HG02870 (cell line): ENCODE data around the gene KLHL2.
"Not testable (repeated sequence)": the region's sequence is repeated elsewhere in the genome, so short reads cannot be mapped to it uniquely, and the experiment has no call there.

Source experiments
- ATAC-seq: cut with Tn5 transposase; IDR thresholded peaks from one replicate; pipeline ENCODE4 v1.9.1; 2021; ENCODE audit warnings: mild to moderate bottlenecking, moderate library complexity; ENCODE audit not compliant: unreplicated experiment

Gene KLHL2, protein sequence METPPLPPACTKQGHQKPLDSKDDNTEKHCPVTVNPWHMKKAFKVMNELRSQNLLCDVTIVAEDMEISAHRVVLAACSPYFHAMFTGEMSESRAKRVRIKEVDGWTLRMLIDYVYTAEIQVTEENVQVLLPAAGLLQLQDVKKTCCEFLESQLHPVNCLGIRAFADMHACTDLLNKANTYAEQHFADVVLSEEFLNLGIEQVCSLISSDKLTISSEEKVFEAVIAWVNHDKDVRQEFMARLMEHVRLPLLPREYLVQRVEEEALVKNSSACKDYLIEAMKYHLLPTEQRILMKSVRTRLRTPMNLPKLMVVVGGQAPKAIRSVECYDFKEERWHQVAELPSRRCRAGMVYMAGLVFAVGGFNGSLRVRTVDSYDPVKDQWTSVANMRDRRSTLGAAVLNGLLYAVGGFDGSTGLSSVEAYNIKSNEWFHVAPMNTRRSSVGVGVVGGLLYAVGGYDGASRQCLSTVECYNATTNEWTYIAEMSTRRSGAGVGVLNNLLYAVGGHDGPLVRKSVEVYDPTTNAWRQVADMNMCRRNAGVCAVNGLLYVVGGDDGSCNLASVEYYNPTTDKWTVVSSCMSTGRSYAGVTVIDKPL

DNA sequence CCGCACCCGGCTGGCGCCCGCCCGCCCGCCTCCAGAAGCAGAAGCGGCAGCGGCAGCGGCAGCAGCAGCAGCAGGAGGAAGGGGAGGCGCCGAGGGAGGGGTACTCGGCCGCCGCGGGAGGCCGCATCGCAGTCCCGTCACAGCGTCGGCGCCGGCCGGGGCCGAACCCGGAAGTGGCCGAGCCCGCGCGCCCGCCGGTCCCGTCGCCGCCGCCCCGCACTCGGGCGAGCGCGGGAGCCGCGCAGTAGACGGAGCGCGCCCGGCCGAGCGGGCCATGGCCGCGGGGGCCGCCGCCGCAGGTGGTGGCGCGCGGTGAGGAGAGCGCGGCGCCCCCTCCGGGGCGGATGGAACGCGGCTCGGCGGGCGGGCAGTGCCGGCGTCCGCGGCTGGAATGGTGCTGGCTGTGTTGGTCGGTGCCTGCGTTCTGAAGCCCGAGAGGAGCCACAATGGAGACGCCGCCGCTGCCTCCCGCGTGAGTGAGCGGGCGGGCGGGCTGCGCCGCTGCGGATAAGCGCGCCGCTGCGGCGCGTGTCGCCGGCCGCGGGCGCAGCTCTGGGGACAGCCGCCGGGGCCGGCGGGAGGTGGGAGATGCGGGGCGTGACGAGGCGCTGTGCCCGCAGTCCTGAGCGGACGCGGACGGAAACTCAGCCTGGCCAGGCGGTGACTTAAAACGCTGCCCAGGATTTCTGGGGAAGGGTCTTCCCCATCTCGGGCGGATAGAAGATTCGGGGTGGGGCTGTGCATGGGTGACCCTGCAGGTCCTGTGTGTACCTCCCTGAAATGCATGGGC is at the start of gene KLHL2:
Gene KLHL2 (plus strand): TSS at position 131 of the 790 bp plus-strand sequence. CDS start 316 bp downstream, at position 447.
- peak; percentile 74 for ATAC-seq

GRCh38 chr4:165158762-165159161 is 48.6 kb upstream of the KLHL2 start:
- no peak for ATAC-seq

GRCh38 chr4:165164257-165164656 is 43.1 kb upstream of the KLHL2 start:
- no peak for ATAC-seq

- ATAC-seq: not testable (repeated sequence)
These were observed 40.5 kb upstream of the KLHL2 start for GRCh38 chr4:165166872-165167271.

- ATAC-seq: no peak
These were observed 39.7 kb upstream of the KLHL2 start for GRCh38 chr4:165167650-165168049.

- no peak for ATAC-seq
These were observed 36.5 kb upstream of the KLHL2 start for GRCh38 chr4:165170819-165171218.

DNA sequence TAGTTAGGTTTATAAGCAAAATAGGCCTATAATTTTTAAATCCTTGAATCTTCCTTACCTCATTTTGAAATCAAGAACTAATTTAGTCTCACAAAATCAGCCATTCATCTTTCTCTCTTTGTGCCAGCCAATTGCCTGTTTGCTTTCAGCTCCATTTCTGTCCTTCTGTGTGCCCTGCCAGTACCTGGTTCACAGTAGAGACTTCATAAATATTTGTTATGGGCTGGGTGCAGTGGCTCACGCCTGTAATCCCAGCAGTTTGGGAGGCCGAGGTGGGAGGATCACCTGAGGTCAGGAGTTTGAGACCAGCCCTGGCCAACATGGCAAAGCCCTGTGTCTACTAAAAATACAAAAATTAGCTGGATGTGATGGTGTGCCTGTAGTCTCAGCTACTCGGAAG is 31.9 kb upstream of the KLHL2 start:
- not testable (repeated sequence) for ATAC-seq

DNA sequence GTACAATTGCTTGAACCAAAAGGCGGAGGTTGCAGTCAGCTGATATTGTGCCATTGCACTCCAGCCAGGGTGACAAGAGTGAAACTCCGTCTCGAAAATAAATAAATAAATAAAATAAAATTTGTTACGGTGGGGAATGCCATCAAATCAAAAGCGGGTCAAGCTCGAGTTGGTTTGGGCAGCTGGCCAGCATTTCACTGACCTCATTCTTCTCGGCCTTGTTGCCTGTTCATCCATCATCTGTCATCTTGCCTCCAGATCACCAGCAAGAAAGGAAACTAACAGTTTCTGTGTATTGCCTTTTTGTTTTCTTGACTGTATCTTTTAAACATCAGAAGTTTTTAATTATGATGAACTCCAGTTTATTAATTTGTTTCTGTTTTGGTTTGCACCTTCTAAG is 31.5 kb upstream of the KLHL2 start:
- no peak for ATAC-seq

GRCh38 chr4:165177725-165178666 is 29.4 kb upstream of the KLHL2 start:
- ATAC-seq: peak; percentile 88

DNA sequence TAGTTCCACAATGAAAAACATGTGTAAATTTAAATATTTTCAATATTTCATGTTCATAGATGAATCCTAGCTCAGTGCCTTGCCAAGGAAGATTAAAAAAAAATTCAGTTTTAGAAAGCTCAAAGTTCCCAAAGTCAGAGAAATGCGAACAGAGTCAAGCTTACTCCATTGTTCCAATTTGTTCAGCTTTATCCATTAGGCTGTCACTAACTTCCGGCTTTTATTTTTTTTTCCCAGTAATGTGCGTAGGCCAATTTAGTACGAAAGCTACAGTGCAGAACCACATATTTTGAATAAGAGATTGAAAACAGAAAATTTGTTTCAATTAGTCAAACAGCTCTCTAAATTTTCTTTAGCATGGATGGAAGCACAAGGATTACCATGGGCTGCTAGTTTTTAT is 23.1 kb upstream of the KLHL2 start:
- no peak for ATAC-seq

- not testable (repeated sequence) for ATAC-seq
These were observed 22.4 kb upstream of the KLHL2 start for GRCh38 chr4:165184998-165185397.

- ATAC-seq: no peak
These were observed 21.9 kb upstream of the KLHL2 start for GRCh38 chr4:165185448-165185847.

DNA sequence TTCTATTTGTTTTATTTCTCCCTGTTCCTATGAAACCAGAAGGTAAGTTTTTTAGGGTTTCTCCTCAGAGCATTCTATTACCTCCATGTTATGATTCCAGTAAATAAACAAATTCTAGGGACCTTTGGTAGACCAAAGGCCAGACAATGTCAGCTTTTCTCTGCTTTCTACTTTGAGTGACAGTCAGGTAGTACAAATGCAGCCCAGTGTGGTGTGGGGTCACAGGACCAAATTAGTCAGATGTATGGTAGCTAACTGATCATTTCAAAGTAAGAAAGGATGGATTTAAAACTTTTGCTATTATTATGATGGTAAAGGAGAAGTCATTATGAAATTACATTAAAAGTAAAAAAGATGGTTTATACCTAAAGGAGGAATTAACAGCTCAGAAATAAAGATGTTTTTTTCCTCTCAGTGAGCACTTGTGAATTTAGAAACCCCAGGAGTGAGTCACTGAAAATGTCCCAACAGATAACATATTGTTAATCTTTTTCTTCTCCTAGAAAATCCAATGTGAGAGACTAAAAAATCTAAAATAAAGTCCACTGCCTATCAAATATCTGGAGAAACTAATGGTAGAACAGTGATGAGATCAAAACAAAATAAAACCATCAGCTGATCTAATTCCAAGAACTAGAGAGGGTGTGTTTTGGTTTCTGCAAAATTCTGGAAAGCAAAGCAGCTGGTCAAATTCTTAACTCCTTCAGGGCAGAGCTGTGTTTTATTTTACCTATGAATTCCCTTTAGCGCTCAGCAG is 16.6 kb upstream of the KLHL2 start:
- ATAC-seq: no peak

GRCh38 chr4:165191348-165191656 is 16.1 kb upstream of the KLHL2 start:
- ATAC-seq: no peak

DNA sequence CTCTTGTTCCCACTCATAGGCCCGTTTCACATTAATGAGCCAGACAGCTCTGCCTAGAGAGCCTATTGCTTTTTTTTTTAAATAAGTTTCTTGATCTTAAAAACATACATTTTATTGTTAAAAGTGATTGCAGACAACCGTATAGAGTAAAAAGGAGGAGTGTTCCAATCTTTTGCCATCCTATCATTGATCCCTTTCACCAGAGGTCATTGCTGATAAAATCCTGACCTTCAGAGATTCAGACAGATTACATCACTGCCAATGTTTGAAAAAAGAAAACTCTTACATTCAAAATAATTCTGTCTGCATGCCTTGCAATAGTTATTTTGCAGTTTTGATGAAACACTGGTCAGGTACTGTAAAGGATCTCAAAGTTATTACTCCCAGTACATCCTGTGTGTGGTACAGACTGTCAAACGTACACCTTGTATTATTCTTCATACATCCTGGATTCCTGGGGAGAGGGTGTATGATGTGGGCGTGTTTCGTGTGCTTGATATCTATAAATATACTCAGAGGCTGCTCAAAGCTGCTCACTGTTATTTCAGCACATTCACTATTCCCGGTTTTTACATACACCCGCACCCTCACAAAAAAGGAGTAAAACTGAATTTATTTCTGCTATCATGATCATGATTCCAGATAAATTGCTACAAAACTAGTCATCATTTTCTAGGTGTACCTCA is 15.4 kb upstream of the KLHL2 start:
- ATAC-seq: no peak

GRCh38 chr4:165192500-165192898 is 14.9 kb upstream of the KLHL2 start:
- ATAC-seq: no peak

- ATAC-seq: no peak
These were observed 14.4 kb upstream of the KLHL2 start for GRCh38 chr4:165192956-165193355.

- ATAC-seq: no peak
These were observed 13.0 kb upstream of the KLHL2 start for GRCh38 chr4:165194368-165194767.

- no peak for ATAC-seq
These were observed 9.0 kb upstream of the KLHL2 start for GRCh38 chr4:165198329-165198728.
